NK-92 (cell line): ENCODE measurements around the gene UTF1.
"Not testable (repeated sequence)": the region's sequence is repeated elsewhere in the genome, so short reads cannot be mapped to it uniquely, and the experiment has no call there.

Experiments
- DNase-seq: peaks from one replicate; lab custom pipeline; 2025; ENCODE audit not compliant: unreplicated experiment; lab: John Stamatoyannopoulos, UW

The UTF1 gene

DNA sequence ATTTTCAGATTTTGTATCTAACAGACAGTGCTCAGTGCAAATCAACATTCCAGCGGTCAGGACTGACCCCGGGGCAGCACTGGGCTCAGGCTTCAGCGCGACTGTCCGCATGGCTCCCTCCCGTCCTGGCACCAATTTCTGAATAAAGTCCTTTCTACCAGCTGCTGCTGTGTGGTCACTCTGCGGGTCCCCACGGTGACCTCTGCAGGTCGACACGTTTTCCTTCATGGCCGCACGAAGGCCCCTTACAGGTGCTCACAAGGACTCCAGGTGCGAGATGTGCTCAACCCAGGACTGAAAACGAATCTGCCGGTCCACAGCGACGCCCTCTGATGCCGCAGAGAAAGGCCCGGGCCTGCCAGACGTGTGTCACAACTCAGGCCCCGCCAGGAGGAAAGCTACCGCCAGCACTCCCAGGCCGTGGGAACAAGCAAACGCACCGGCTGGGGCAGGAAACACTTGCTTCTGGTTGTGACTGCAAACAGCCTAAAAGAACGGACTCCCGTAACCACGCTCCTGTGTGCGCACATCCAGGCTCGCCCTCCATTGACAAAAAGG lies 3.7 kb upstream of the UTF1 start:
- DNase-seq, result no peak

DNA sequence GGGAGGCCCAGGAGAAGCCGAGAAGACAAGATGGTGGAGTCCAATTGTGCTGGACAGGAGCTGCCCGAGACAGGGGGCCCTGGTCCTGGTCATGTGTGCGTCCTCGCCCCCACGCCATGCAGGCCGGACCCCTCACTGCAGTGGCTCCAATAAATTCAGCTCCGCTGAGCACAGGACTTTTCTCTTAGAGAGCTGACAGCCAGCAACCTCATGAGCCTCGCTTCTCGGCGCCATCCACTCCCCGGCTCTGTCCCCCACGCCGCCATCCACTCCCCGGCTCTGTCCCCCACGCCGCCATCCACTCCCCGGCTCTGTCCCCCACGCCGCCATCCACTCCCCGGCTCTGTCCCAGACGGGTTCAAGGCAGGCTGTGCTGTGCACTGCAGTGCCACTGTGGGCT lies 2.8 kb upstream of the UTF1 start:
- DNase-seq, result no peak

DNA sequence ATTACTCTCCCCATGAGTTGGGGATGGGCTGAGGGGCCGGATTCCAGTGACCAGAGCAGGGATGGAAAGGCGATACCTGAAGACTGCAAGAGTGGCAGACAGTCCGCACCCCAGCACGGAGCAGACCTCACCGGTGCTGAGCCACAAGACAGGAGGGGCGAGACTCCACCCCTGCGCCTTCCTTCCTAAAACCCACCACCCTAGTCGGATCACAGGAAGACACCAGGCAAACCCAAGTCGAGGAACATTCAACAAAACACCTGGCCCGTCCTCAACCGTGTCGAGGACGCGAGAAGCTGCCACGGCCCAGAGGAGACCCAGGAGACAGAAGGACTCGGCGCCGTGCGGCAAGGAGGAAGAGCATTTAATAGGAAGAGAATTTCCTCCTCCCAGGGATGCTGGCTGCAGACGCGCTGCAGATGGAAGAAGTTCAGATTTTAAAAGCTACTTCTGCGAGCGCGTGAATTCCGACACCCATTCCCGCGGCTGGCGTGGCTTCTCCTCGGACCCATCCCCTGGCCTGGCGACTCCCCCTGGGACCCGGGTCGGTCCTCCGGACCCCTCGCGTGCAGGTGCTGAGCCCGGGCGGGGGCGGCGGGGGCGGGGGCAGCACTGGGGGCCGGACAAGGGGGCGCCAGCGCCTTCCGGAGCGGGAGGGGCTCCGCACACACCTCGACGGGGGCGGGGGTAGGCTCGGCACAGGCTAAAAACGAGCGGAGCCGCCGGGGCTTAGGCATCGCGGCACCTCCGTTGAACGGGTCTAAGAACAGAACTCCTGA lies 563 bp upstream of the UTF1 start:
- no peak for DNase-seq

DNA sequence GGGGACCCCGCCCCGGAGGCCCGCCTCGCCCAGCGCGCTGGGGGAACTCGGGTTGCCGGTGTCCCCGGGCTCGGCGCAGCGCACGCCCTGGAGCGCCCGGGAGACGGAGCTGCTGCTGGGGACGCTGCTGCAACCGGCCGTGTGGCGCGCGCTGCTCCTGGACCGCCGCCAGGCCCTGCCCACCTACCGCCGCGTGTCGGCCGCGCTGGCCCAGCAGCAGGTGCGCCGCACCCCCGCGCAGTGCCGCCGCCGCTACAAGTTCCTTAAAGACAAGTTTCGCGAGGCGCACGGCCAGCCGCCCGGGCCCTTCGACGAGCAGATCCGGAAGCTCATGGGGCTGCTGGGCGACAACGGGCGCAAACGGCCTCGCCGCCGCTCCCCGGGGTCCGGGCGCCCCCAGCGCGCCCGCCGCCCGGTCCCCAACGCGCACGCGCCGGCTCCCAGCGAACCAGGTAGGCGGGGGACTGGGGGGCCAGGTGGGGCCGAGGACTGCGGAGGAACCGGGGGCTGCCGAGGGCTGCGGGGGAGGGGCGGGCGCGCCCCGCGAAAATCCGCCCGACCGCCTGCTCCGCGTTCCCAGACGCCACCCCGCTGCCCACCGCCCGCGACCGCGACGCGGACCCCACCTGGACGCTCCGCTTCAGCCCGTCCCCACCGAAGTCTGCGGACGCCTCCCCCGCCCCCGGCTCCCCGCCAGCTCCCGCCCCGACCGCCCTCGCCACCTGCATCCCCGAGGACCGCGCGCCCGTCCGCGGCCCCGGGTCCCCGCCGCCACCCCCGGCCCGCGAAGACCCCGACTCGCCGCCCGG lies 574 bp downstream of the UTF1 start:
- no peak for DNase-seq

DNA sequence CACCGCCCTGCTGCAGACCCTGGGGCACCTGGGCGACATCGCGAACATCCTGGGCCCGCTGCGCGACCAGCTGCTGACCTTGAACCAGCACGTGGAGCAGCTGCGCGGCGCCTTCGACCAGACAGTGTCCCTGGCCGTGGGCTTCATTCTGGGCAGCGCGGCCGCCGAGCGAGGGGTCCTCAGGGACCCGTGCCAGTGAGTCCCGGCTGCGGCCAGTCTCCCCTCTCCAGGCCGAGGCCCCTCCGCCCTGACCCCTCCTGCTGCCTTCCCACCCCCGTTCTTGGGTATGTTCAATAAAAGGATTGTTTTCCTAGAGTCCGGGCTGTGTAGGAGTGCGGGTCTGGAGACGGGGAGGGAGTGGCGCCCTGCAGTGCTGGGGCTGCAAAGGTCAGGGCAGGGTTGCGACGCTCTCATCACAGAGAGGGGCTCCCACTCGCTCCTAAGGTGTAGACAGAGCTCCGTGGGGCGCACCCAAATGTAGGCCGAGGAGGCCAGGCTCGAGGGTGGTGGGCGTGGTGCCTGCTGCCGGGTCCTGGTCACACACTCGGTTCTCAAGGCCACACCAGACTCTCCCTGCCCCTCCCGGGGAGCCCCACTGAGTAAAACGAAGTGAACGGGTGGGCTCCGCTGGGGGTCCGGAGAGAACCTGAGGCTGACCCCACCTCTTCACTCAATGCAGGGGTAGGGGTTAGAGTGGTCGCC lies 1.4 kb downstream of the UTF1 start:
- DNase-seq, result no peak

DNA sequence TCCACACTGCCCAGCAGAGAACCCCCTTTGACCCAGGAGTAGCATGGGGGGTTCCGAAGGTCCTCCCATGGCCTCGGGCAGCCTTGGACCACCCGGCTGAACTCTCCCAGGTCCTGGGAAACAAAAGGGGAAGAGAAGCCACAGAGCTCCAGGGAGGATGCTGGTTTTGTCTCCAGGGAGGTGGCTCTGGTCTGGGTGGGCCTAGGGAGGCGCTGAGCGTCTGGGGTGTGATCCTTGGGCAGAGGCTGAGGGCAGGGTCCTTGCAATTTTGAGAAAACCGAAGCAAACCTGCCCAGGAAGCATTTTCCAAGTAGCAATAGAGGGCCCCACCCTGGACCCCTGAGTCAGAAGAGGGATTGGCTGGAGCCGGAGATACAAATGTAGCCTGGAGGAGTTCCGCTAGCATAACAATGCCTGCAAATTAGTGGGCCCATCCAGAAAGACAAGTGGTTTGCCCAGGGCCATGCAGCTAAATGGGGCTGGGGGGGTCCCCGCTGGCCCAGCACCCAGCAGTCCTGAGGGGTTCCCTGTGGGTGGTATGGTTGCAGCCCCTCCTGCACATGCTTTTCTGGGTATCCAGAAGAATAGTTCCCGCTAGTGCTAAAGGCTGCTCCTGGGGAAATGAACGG lies 2.0 kb downstream of the UTF1 start:
- DNase-seq, result no peak

DNA sequence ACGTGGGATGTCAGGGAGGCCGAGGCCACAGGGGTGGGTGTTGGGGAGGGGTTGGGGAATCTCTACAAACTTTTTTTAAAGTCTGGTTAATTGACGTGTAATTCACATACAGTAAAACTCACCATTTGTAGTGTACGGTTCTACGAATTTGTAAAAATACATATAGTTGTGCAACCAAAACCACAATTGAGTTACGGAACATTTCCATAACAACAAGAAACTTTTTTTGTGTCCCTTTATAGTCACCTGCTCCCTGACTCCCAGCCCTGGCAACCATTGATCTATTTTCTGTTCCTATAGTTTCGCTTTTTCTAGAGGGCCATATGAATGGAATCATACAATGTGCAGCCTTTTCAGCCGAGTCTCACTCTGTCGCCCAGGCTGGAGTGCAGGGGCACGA lies 4.8 kb downstream of the UTF1 start:
- not testable (repeated sequence) for DNase-seq

DNA sequence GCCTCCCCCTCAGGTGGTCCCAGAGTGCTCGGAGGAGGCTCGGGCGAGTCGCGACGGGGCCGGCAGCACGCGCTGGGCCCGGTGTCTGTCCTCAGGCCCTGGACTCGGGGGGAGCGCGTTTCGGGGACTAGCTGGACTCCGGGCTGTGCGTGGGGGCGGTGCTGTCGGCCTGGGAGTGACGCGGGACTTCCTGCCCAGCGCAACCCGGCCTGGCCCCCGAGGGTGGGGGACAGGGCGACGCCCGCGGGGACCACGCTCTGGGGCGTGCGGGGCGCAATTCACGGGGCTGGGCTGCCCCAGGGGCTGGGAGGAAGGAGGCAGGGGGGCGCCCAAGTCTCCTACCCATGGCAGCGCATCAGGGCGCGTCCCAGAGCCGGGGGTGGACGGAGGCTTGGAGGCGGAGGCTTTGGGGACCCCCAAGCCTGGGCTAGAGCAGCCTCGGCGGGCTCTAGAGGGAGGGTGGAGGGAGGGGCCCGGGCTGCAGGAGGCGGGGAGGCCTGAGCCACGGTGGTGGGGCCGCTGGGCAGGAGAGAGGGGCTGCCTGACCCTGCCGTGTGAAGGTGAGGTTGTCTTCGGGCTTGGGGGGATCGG lies 5.3 kb downstream of the UTF1 start:
- DNase-seq, result no peak

DNA sequence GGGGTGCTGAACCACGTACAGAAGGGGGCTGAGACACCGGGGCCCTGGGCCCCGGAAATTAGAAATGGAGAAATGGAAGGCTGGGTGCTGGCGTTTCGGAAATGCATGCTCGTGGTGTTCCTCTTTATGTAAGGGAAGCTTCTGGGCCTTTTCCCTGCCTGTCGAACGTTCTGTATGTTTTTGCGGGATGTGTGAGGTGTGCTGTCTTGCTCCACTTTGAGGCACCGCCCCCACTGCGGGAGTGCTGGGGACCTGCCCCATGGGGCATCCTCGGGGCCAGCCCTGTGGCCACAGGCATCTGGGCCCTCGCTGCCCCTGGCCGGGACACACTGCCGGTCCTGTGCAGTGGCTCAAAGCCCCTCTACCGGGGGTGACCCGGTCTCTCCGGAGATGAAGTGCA lies 5.9 kb downstream of the UTF1 start:
- no peak for DNase-seq

DNA sequence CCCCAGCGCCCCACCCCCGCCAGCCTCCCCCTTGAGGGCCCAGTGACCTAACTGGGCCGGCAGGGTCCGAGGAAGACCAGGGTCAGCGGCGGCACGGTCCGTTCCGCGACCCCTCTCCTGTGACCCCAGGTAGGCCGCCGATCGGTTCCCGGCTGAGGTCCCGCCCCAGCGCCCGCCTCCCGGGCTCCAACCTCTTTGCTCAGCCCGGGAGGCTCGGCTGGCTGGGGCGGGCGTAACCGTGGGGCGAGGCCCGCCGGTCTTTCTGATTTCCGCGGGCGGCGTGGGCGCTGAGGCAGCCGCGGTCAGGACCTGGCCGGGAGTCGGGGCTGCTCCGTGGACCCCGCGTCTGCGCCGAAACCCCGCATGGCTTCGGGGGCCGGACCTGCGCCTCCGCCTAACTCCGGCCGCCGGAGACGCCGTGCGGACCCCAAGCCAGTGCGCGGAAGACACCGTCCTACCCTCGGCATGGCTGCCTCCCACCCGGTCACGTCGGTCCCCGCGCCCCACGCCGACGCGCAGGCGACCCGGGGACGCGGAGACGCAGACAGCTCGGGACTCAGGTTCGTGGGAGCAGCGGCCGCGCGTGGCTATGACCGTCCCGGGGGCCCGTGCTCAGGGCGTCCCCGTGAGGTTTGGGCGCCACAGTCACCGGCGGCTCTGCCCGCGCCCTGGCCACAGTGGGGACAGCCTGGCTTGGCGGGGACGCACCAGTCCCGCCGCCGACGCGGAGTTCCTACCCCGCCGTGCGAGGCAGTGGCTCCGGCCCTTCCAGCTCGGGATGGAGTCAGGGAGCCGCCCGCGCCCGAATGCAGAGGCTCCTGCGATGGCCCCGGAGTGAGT lies 6.6 kb downstream of the UTF1 start:
- DNase-seq, result no peak

DNA sequence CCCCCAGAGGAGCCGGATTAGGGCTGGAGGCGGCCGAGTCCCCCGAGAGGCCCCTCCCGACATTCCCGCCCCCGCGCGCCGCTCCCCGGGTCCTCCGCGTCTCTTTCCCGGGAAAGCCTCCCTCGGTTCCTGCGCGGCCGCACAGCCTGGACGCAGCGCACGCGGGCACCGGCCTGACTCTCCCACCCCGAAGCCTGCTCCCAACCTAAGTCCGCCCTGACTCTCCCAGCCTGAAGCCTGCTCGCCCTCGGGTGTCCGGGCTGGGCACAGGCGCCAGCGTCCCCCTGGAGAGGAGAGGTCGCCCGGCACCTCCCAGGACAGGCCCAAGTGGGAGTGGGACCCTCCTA lies 7.2 kb downstream of the UTF1 start:
- no peak for DNase-seq

DNA sequence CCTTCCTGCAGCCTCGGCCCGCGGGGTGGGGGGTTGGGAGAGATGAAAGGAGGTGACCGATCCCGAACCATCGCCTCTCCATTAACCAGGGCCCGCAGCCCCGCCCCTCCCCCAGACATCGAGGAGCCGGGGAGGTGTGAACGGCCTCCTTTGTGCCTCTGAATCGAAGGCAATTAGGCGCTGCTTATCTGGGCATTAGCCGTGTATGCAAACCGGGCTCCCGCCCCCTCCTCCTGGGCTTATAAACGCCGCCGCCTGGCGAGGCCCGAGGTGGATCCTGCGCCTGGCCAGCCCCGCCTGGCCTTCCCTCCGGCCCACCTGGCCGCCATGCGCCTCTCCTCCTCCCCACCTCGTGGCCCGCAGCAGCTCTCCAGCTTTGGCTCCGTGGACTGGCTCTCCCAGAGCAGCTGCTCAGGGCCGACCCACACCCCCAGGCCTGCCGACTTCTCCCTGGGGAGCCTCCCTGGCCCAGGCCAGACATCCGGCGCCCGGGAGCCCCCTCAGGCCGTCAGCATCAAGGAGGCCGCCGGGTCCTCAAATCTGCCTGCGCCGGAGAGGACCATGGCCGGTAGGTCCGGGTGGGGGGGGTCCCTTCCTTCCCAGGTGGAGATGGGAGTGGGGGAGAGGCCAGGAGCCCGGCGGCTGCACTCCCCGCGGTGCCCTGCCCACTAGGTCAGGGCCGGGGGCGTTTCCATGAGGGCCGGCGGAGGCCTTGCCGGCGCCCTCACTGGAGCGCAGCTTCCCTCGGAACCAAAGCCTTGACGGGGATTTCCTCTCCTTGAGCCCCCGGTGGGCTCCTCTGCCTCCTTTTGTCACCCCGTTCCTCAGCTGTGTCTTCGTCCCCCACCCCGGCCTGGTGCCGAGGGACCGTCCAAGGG lies 7.8 kb downstream of the UTF1 start, which contains the start of gene VENTX:
Gene VENTX, plus strand, starts transcription at position 268 of the 878 bp plus-strand sequence. Its CDS starts 60 bp downstream, at position 328.
- no peak for DNase-seq

DNA sequence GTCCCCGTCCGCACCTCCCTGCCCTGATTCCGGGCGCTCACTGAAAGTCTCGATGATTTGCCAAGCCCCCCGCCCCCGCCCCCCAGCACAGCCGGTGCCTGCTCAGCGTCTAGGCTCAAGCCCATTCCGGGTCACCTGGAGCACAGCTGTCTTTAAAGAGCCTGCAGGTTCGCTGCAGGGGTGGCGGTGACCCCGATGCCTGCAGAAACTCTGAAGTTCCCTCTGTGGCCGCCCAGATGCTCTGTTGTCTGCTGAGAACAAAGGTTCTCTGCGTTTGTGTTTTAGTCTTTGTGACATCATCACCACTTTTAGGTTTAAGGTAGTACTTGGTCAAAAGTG lies 8.4 kb downstream of the UTF1 start:
- DNase-seq, result no peak

DNA sequence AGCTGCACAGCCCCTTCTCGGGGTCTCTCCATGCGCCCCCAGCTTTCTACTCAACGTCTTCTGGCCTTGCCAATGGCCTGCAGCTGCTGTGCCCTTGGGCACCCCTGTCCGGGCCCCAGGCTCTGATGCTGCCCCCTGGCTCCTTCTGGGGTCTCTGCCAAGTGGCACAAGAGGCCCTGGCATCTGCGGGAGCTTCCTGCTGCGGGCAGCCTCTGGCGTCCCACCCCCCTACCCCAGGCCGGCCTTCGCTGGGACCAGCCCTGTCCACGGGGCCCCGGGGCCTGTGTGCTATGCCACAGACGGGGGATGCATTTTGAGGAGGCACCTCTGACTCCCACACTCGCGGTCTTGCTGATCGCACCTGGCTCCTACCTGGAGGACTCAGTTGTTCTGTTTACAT lies 10.0 kb downstream of the UTF1 start:
- no peak for DNase-seq

DNA sequence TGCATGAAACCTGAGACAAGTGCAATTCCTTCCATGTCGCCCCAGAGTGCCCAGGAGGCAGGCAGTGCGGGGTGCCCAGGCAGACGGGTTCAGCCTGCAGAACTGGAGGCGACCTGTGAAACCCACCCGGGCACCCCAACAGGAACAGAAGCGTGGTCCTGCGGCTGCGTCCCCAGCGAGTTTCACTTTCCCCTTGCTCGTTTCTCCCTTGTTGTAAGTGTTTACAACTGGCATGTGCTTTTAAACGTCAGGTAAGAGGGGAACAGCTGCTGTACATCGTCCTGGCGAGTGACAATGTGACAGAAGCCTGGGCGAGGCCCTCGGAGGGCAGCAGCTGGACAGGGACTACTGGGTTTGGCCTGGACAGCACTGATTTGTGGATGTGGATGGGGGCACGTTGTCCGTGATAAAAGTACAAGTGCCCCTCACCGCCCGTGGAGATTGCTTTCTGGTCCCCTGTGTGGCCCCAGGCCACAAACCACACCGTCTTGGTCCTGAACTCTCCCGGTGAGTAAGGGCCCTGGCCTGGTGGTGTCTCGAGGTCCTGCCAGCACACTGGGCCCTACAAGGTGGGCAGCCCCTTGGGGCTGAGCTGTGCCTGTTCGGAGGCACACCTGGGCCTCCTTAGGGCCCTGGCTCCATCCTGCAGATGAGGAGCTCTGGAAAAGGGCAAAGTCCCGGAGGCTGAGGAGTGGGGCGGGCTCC lies 11.6 kb downstream of the UTF1 start:
- no peak for DNase-seq

DNA sequence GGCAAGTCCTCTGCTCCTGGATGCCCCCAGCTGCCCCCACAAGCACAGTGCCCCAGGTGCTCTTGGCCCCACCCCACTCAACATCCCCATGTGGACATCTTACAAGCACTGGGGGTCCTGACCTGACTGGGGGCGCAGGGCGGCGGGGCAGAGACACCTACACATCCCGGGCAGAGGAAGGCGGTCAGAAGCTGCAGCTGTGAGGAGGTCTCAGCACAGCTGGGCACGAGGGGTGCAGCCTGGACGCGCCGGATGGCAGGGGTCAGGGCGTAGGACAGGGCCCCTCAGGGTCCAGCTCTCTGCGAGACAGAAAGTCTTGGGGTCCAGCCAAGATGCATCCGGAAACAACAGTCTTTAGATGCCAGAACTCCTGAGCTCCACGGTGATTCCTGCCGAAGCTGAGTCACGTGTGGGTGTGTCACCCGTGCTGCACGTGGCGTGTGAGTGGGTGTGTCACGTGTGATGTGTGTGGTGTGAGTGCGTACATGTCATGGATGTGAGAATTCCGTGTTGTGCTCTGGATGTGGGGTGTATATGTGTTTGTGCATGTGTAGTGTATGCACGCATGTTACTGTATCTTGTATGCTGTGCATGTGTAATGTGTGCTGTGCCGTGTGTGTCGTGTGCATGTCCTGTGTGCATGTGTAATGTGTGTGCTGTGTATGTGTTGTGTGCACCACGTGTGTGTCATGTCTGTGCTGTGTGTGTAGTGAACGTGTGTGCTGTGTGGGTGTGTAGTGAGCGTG lies 12.8 kb downstream of the UTF1 start:
- no peak for DNase-seq

DNA sequence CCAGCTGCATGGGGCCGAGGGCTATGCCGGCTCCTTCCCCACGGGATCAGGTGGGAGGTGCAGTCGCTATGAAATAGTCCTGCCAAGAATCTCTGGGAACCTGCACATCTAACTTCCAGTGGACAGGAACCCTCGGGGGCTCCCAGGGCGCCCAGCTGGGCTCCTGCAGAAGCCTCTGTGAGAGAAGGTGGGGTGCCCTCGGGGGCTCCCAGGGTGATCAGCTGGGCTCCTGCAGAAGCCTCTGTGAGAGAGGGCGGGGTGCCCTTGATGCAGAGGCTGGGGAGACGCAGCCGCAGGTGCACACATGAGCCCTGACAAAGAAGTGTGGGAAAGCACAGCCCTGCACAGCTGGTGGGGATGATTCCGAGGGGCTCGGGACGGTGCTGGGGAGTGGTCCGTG lies 13.6 kb downstream of the UTF1 start:
- no peak for DNase-seq
